AG04450 (cell line): ENCODE data around the gene PDE11A. TPM values are rescaled to one million over a fixed set of nuclear protein-coding genes. Genes with fewer than 3 reads are reported as not detected.

Source experiments
- CTCF ChIA-PET: fragments of 300-600, 350-600 bp; formaldehyde crosslinking; extraction: SDS; loops from one replicate; lab custom pipeline; 2022; ENCODE audit warnings: antibody characterized with exemption, inconsistent platforms; lab: Charles Lee
- POLR2A ChIA-PET: fragments of 350-600 bp; formaldehyde crosslinking; extraction: SDS; loops from one replicate; lab custom pipeline; 2021; ENCODE audit warnings: antibody characterized with exemption, inconsistent platforms; lab: Yijun Ruan, JAX
- DNase-seq: peaks from one replicate; pipeline ENCODE4 v3.0.0-alpha.2; 2011; ENCODE audit warnings: low read depth, low spot score
- H3K27ac ChIP-seq: one replicate; pipeline ENCODE4 v1.5.1; 2012; ENCODE audit warnings: low read depth, low read length, control low read depth
- H3K27me3 ChIP-seq: one replicate; pipeline ENCODE4 v1.6.0; 2012; ENCODE audit warnings: low read length; ENCODE audit not compliant: control insufficient read depth, insufficient read depth
- H3K4me3 ChIP-seq: 2 replicates; pipeline ENCODE4 v1.5.1; 2011; ENCODE audit warnings: mild to moderate bottlenecking, low read depth, low read length, control low read depth
- H3K9me3 ChIP-seq: 2 replicates; pipeline ENCODE4 v1.5.1; 2012; ENCODE audit warnings: low read length; ENCODE audit not compliant: control insufficient read depth, insufficient read depth
- CTCF ChIP-seq: IDR thresholded peaks from 2 replicates; pipeline ENCODE4 v1.5.1; 2011; ENCODE audit warnings: low read depth, low read length, control low read depth, inconsistent platforms
- polyA plus RNA-seq: library from polyadenylated mRNA; depleted of rRNA; stranded (reverse); fragments of >200 nt; gene quantifications from 2 replicates; pipeline ENCODE4 v1.2.3, GENCODE V29; 2011

PDE11A gene
- polyA plus RNA-seq, 1 experiment, result 0.24 TPM

GRCh38 chr2:177759443-177759842 is 313.1 kb downstream of the PDE11A start:
- Histone ChIP-seq H3K27ac (no peak overlapping the region), H3K9me3 (no peaks in the 10 kb centered on the region), H3K27me3 (no peaks in the 10 kb centered on the region), H3K4me3 (no peak overlapping the region)
- no peak for DNase-seq
- ChIA-PET POLR2A (no interaction called here), CTCF (interaction anchor here (0.5 to 4.4 kb wide), 24 partner anchors 10 to 1106 kb away, joined by 3 to 22 read pairs (median 5); no protein-coding TSS in a partner anchor)
- TF ChIP-seq CTCF, result no peak

- peak; percentile 41 for TF ChIP-seq CTCF
- no peaks in the 10 kb centered on the region for H3K27me3 ChIP-seq
- DNase-seq, result no peak
- no peaks in the 10 kb centered on the region for H3K9me3 ChIP-seq
- CTCF ChIA-PET, result interaction anchor here (0.5 to 4.4 kb wide), 27 partner anchors 9 to 1105 kb away, joined by 3 to 22 read pairs (median 5); no protein-coding TSS in a partner anchor
- H3K27ac ChIP-seq, result no peak overlapping the region
- no peak overlapping the region for H3K4me3 ChIP-seq
- POLR2A ChIA-PET, result no interaction called here
Observed at GRCh38 chr2:177758591-177759371, 313.8 kb downstream of the PDE11A start.

GRCh38 chr2:177756336-177756735 is 316.2 kb downstream of the PDE11A start:
- DNase-seq, result no peak
- Histone ChIP-seq H3K27me3 (no peaks in the 10 kb centered on the region), H3K27ac (no peak overlapping the region), H3K9me3 (no peaks in the 10 kb centered on the region), H3K4me3 (no peak overlapping the region)
- CTCF ChIA-PET, result interaction anchor here (1.1 to 4.4 kb wide), 2 partner anchors 152 to 421 kb away, joined by 4 to 19 read pairs; no protein-coding TSS in a partner anchor
- POLR2A ChIA-PET, result no interaction called here
- TF ChIP-seq CTCF, result no peak

- Histone ChIP-seq H3K27me3 (no peaks in the 10 kb centered on the region), H3K4me3 (no peak overlapping the region), H3K9me3 (no peaks in the 10 kb centered on the region), H3K27ac (no peak overlapping the region)
- ChIA-PET POLR2A (interaction anchor here (0.6 kb wide), 1 partner anchor 317 kb away, joined by 4 read pairs; no protein-coding TSS in a partner anchor), CTCF (interaction anchor here (0.7 to 4.3 kb wide), 8 partner anchors 9 to 597 kb away, joined by 3 to 22 read pairs (median 4); no protein-coding TSS in a partner anchor)
- no peak for DNase-seq
- TF ChIP-seq CTCF, result no peak
Observed at GRCh38 chr2:177754492-177754873, 318.1 kb downstream of the PDE11A start.
